Stimulated activated CD4-positive, alpha-beta T cell treated with anti-CD3 and anti-CD28 coated beads, Interleukin-15, amount 100 ng/mL, for 24 hours (primary cell): ENCODE measurements around the gene LRBA.

ENCODE experiments used
- DNase-seq: peaks from one replicate; pipeline ENCODE4 v3.0.0-alpha.2; 2020

LRBA gene

DNA sequence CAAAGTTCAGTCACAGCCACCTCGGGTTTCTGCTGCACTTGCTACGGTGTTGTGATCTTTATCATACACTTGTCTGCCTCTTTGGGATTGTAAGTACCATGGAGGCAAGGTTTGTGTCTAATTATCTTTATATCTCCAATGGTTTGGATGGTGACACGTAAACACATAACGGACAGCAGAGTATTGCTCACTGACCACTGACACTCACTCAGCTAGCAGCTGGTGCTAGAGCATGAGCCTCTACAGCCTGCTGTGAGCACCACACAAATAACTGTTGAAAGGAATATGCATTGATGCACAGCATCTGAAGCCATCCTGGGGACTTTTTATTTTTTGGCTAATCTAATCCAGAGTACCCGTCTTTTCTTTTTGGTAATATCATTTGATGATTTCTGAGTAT lies 780.8 kb downstream of the LRBA start:
- no peak for DNase-seq

DNA sequence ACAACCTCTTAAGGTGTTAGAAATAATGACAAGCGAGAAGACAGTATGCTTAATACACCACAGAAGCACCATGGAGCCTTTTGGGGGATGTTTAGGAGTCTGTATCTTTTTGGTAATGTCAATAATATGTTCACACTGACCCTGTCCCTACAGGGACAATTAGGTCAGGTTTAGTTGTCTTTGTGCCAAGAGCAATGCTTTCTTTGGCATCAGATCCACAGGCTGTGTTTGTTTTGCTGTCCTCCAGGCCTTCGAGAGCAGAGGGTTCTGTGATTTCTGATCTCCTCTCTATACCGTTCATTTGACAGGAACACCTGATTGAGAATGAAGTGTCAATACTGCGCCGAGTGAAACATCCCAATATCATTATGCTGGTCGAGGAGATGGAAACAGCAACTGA lies 783.1 kb downstream of the LRBA start:
- DNase-seq: no peak

DNA sequence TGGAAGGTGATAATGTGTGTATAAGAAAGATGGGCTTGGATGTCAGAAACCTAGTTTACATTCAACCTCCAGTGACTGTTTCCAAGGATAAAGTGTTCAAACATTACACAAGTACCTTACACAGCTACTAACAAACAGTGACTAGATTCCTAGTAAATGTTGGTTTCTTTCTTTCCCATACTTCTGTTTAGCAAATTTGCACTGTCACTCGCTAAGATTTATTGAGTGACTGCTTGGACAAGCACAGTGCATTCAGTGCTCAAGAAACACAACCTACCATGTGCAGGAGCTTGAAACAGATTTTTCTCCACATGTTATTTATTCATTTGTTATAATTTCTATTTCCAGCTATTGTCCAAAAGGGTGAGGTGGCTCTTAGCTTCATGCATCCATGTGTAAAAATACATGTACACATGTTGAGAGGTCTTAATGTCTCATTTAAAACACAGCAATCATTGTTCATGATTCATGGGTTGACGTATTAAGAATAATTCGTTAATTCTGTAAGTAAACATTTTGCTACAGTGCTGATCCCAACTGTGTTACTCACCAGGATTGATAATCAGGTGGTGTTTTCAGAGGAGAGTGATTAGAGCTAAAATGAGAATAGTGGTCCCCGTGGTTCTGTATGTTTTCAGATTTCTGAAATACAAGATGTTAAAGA lies 783.8 kb downstream of the LRBA start:
- DNase-seq: no peak

DNA sequence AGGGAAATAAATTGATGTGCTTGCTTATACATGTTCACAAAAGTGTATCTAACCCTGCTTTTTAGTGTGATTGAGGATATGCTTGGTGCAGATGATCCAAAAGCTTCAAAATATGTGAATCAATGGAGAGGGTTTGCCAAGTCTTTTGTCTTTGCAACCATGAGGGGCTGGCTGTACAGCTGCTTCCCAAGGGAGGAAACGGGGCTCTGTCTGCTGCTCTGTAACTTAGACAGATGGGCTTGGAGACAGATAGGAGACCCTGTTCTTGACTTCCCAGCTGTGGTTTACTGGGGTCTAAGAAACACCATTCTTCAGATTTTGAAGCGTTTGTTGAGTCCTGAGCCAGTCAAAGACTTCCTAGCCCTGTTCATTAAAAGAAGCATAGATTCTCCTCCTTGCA lies 784.5 kb downstream of the LRBA start:
- DNase-seq: no peak

DNA sequence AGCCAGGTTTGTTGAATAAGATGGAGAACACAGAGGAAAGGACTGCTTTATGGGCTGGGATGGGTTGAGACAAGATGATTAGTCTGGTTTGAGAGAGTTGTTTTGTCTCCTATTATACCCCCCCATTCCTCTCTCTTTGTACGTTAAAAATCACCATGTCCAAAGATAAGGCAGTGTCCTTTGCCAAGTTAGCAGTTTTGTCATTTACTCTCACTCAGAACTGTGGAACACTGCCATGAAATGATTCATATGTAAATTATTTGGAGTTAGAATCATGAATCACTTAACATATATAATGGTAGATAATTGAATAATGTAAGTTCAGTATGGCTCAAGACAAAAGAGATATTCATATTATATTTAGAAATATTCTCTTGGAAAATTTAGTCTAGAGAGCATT lies 785.6 kb downstream of the LRBA start:
- no peak for DNase-seq

DNA sequence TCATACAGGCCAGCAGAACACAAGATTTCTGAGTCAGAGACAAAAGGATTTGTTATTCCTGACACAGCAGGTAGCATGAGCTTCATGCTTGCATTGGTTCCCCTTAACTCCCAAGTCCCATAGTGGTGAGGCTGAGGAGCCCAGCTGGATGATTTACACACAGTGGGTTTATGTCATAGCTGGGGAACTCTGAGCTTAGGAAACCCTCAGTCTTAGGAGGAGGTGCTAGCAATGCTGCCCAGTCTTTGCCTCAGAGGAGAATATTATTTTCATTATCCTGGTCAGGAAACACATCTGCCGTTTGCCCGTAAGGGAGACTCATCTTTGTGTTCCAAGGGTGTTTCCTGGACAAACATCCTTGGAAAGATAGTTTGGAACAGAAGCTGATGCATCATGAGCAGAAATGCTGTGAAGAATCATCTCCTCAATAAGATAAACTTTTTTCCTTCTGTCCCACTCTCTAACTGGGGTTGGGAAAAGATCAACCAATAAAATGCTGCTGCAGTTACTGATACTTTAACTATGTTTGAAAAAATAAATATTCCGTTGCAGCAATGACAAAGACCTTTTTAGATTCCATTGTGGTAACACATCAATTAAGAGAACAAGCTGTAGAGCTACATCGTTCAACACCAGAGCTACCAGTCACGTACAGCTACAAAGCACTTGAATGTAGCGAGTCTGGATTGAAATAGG lies 790.0 kb downstream of the LRBA start:
- DNase-seq: no peak

DNA sequence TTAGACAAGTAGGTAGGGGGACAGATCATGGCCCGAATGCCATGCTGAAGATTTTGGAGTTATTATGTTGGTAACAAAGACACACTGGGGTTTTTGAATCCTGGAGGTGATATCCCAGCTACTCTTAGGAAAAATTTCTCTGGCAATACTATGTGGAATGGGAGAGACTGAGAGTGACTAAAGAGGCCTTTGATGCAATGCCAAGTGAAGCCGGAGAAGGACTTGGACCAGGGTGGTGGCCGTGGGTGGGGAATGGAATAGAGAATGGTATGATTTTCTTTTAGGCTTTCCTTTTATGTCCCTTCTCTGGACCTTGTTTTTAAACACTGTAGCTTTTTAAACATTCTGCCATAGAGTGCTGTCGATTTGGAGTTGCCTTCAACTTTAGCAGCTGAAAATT lies 795.2 kb downstream of the LRBA start:
- DNase-seq: no peak

DNA sequence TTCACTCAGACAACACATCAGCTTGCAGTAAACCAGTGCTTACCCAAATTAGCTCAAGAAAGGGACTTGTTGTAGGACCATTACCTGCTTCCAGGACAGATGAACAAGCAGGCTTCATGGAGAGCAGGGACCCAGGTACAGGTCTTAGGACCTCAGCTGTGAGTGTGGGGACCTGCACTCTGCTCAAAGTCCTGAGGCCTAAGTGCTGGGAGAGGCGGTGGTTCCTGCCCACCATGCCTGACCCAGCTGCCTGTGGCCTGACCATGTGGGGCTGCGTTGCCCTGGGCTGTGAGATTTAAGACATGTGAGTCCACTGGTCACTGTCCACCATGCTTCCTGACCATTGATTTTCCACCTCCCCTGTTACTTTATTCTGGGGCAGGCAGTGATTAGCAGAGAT lies 796.6 kb downstream of the LRBA start:
- DNase-seq: no peak

DNA sequence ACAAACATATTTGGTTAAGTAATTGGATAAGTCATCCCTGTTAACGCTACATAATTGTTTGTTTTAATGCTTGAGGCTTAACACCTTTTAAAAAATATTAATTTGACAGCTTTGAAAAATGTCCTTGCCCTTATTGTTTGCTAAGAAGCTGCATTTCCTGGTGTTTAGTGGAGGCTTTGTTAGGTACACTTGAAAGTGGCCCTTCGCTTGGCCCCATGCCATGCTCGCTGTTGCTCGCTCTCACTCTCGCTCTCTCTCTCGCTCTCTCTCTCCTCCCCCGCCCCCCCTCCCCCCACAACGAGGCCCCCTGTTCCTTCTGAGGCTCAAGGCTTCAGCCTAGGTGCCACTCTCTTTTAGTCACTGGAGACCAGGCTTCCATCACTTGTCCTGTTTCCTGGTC lies 797.3 kb downstream of the LRBA start:
- DNase-seq: no peak

DNA sequence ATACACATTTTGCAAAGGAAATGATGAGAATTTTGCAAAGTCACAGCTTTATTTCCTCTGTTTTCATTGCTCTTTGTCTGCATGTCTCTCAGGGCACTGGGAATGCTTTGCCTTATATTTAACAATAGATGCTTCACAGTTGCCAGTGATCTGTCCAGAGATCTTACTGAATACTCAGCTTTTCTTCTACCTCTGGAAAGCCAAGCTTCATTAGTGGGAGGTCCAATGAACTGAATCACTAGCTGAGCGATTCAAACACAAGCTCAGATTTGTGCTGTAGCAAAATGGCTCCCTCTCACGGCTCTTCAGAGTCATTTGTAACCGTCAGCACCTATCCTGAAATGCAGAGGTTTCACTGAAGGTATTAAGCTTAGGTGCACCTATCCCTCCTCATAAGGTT lies 797.9 kb downstream of the LRBA start:
- DNase-seq: no peak

DNA sequence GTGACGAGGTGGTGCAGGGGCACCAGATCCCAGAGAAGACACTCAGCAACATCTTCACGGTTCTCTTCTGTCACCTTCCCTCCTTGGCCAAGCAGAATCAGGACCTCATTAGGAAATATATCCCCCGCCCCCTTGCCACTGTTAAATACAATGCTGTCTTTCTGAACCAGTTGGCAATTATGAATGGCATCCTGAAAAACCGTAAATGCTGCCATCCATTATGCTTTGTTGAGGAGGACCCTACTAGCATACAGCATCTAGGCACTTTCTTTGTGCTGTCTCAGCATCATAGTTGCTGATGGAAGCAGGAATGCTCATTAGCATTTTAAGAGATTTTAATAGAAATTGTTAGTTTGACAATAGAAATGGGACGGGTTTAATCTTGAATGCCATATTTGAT lies 798.4 kb downstream of the LRBA start:
- DNase-seq: no peak

DNA sequence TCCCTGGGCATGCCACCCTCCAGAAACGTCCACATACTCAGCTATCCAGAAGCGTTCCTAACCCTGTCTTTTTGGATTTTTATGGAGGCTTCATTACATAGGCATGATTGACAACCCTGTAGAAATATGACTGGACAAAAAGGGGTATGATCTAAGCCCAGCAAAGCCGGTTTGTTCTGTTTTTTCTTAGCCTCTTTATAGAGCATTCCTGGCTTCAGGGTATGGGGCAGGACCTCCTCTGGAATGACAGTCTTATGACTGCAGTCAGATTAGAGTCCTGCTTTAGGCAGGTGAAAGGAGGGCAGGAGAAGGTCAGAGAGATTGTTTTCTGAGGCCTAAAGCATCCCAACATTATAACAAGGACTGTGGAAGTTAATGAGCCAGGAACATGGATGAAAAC lies 799.5 kb downstream of the LRBA start:
- DNase-seq: no peak
